ENCODE results near the gene DDB1. TPM values are rescaled to one million over a fixed set of nuclear protein-coding genes. Genes with fewer than 3 reads are reported as not detected.

The DDB1 gene
- total and polyA plus RNA-seq, 2 of the 4 experiments (the other 2 are of a cell fraction): 221 to 412 TPM

- H3K4ac ChIP-seq (ENCODE audit: low read depth, low read length): peak overlapping the region; percentile 100
- H3K14ac ChIP-seq (replicated peaks; ENCODE audit: low read depth, low read length): peak overlapping the region; percentile 74
- DNase-seq (no peak), ATAC-seq (ENCODE audit: low read depth) (no peak)
- intact Hi-C loops (cut with micrococcal nuclease) (no loop called here), in situ Hi-C loops (cut with MboI; ENCODE audit: low sequenced_read_pairs) (no loop called here), dilution Hi-C loops (cut with HindIII; ENCODE audit: low sequenced_read_pairs, unreplicated experiment) (no loop called here)
- H3K9me1 ChIP-seq (ENCODE audit: insufficient read depth, low read length): peaks cover 4% of the 10 kb centered on the region
- H3K27ac ChIP-seq (ENCODE audit: insufficient read depth, low read length): peak overlapping the region; percentile 99
- H3K4me3 ChIP-seq (ENCODE audit: insufficient read depth, low read depth, low read length): peak overlapping the region; percentile 88
- H3K79me1 ChIP-seq (ENCODE audit: low read depth in 1 of 2, low read length in 2 of 2): peaks cover 39 to 61% of the 10 kb centered on the region in 2 experiments; a peak in 3 of 4 replicates
- 11% methylated on average over 3 of the region's 22 CpGs; no CpG with 5 or more reads in 1 of the 2 experiments for WGBS, 2 experiments (ENCODE audit: extremely low coverage in 2 of 2, insufficient read length in 1 of 2)
- H2AK9ac ChIP-seq (replicated peaks; ENCODE audit: low read depth, low read length, poor library complexity): peak overlapping the region; percentile 94
- H2AFZ ChIP-seq (replicated peaks; ENCODE audit: low read length, poor library complexity): peak overlapping the region; percentile 99
- peak overlapping the region; percentile 49 for H2BK5ac ChIP-seq (ENCODE audit: low read depth, low read length, poor library complexity, severe bottlenecking)
- peak overlapping the region; percentile 74 for H3K23ac ChIP-seq (ENCODE audit: low read depth, low read length)
- H4K20me1 ChIP-seq (ENCODE audit: insufficient read depth, low read length): no peaks in the 10 kb centered on the region
- H3K4me1 ChIP-seq (ENCODE audit: control insufficient read depth, insufficient read depth, low read length): peaks cover 5% of the 10 kb centered on the region
- H2BK120ac ChIP-seq (ENCODE audit: low read depth, low read length): 0 out of 2 replicates have a peak overlapping the region, but pooled peaks have one; percentile 20
- no peak overlapping the region; the same call in 1 of the 2 replicates for H4K5ac ChIP-seq (ENCODE audit: low read depth, low read length)
- peak overlapping the region; percentile 82 for H3K9ac ChIP-seq (ENCODE audit: low read depth, low read length)
- H3K9me3 ChIP-seq (ENCODE audit: control insufficient read depth, insufficient read depth, low read length): no peaks in the 10 kb centered on the region
- H3K4me2 ChIP-seq (ENCODE audit: low read depth, low read length): peak overlapping the region; percentile 85
- H3K18ac ChIP-seq (ENCODE audit: low read depth, low read length): 0 out of 2 replicates have a peak overlapping the region, but pooled peaks have one; percentile 13
- peaks cover 14% of the 10 kb centered on the region for H3K36me3 ChIP-seq (ENCODE audit: control insufficient read depth, insufficient read depth, low read length)
- H2BK20ac ChIP-seq (ENCODE audit: low read depth, low read length): no peak overlapping the region
- POLR2A ChIA-PET (ENCODE audit: unreplicated experiment): interaction anchor here (0.8 kb wide), 1 partner anchor 13 kb away, joined by 3 read pairs; no protein-coding TSS in a partner anchor
- CTCF ChIA-PET: interaction anchor here (1.9 to 2.9 kb wide), 2 partner anchors 24 to 25 kb away, joined by 7 to 17 read pairs; no protein-coding TSS in a partner anchor
- H4K91ac ChIP-seq (ENCODE audit: insufficient read depth, low read depth, low read length): peak overlapping the region; percentile 36; the same call in 1 of the 2 replicates
- peak overlapping the region; percentile 85 for H2AK5ac ChIP-seq (ENCODE audit: low read depth, low read length)
- 0 out of 3 replicates have a peak overlapping the region, but pooled peaks have one; percentile 5 for H2BK15ac ChIP-seq (ENCODE audit: low read depth, low read length)
- no peaks in the 10 kb centered on the region for H3K27me3 ChIP-seq (ENCODE audit: control insufficient read depth, insufficient read depth, low read length)
- H4K8ac ChIP-seq (ENCODE audit: low read depth in 2 of 2, low read length in 2 of 2): peak overlapping the region; percentile 79 to 98; a peak in 3 of 4 replicates
- H3K56ac ChIP-seq (ENCODE audit: extremely low read depth, insufficient read depth, low read length): peak overlapping the region; percentile 81
- no TSS peak for BruUV-seq (replicated peaks)
- TF ChIP-seq ELK1 (IDR thresholded peaks at IDR 0.05; ENCODE audit: borderline replicate concordance, low read depth, low read length) (no peak), FOS (IDR thresholded peaks at IDR 0.05; ENCODE audit: low read depth, low read length) (no peak), RAD21 (IDR thresholded peaks at IDR 0.05; ENCODE audit: low read length) (no peak), RFX5 (IDR thresholded peaks at IDR 0.05; ENCODE audit: low read depth, low read length) (no peak), CTCF (conservative IDR thresholded peaks at IDR 0.05; ENCODE audit: low read depth, low read length) (no peak), MAZ (IDR thresholded peaks at IDR 0.05; ENCODE audit: borderline replicate concordance, low read depth, low read length) (no peak), CHD1 (IDR thresholded peaks at IDR 0.05; ENCODE audit: low read depth, low read length) (no peak), SMC3 (IDR thresholded peaks at IDR 0.05; ENCODE audit: low read depth, low read length) (no peak), POLR2A (IDR thresholded peaks at IDR 0.05; ENCODE audit: low read depth, low read length) (no peak), MAFK (IDR thresholded peaks at IDR 0.05; ENCODE audit: low read depth, low read length) (no peak), RCOR1 (IDR thresholded peaks at IDR 0.05; ENCODE audit: insufficient replicate concordance, low read length) (no peak), NFE2L2 (IDR thresholded peaks at IDR 0.05; ENCODE audit: low read depth, low read length) (no peak), BHLHE40 (IDR thresholded peaks at IDR 0.05; ENCODE audit: low read depth, low read length) (no peak), CEBPB (IDR thresholded peaks at IDR 0.05; ENCODE audit: low read depth, low read length) (no peak), USF2 (IDR thresholded peaks at IDR 0.05; ENCODE audit: low read depth, low read length) (no peak)
Measured at GRCh38 chr11:61361237-61361740, 28.4 kb upstream of the DDB1 start.
